HFFc6 (cell line): Measurements from ENCODE around the gene PIK3R5. TPM values are rescaled to one million over a fixed set of nuclear protein-coding genes. Genes with fewer than 3 reads are reported as not detected.

Experiments used
- DNase-seq: peaks from one replicate; pipeline ENCODE4 v3.0.0-alpha.2; 2018
- H3K27ac Mint-ChIP-seq: 2 replicates; pipeline ENCODE4 v1.8.0; 2020; ENCODE audit warnings: mild to moderate bottlenecking, mixed read lengths
- H3K27me3 Mint-ChIP-seq: 2 replicates; pipeline ENCODE4 v1.8.0; 2021; ENCODE audit warnings: mild to moderate bottlenecking, moderate library complexity, mixed read lengths; ENCODE audit not compliant: insufficient read depth
- H3K36me3 Mint-ChIP-seq: 2 replicates; pipeline ENCODE4 v1.8.0; 2021; ENCODE audit warnings: low read depth, mixed read lengths
- H3K4me1 Mint-ChIP-seq: 2 replicates; pipeline ENCODE4 v1.8.0; 2020; ENCODE audit warnings: low read depth, mixed read lengths
- H3K4me3 Mint-ChIP-seq: 2 replicates; pipeline ENCODE4 v1.8.0; 2020; ENCODE audit warnings: mild to moderate bottlenecking, moderate library complexity, mixed read lengths
- H3K9me3 Mint-ChIP-seq: 2 replicates; pipeline ENCODE4 v1.8.0; 2020; ENCODE audit warnings: mild to moderate bottlenecking, mixed read lengths
- CTCF ChIP-seq: fragments of 200-600 bp; sonication (generic); IDR thresholded peaks from 2 replicates; pipeline ENCODE4 v1.5.0; 2021; ENCODE audit warnings: antibody characterized with exemption, mild to moderate bottlenecking
- total RNA-seq, 6 experiments: library from RNA; stranded (reverse); fragmentation: NEBNext Ultra II Directional; extraction: Animal tissue kit (Norgen Biotek cat#: 25700); gene quantifications; 2 replicates in 1 of 6; 3 replicates in 5 of 6; pipeline ENCODE4 v1.2.3, GENCODE V29; 2021

Gene PIK3R5
- total RNA-seq, 6 experiments from 2014 or later: not detected

- H3K36me3 Mint-ChIP-seq: peaks cover 10% of the 10 kb centered on the region
- H3K9me3 Mint-ChIP-seq: peaks cover 54% of the 10 kb centered on the region
- peaks cover 2% of the 10 kb centered on the region; the same call in 1 of the 2 replicates for H3K27me3 Mint-ChIP-seq
- DNase-seq: no peak
- TF ChIP-seq CTCF: no peak
- no peaks in the 10 kb centered on the region for H3K4me1 Mint-ChIP-seq
- no peak overlapping the region for H3K27ac Mint-ChIP-seq
- no peak overlapping the region for H3K4me3 Mint-ChIP-seq
Observed at GRCh38 chr17:8955021-8955959, 10.2 kb downstream of the PIK3R5 start.

GRCh38 chr17:8954339-8954738, 11.2 kb downstream of the PIK3R5 start:
- peaks cover 48% of the 10 kb centered on the region for H3K9me3 Mint-ChIP-seq
- H3K27me3 Mint-ChIP-seq: peaks cover 2% of the 10 kb centered on the region; the same call in 1 of the 2 replicates
- no peak for DNase-seq
- no peak for TF ChIP-seq CTCF
- no peak overlapping the region for H3K27ac Mint-ChIP-seq
- H3K4me1 Mint-ChIP-seq: no peaks in the 10 kb centered on the region
- H3K4me3 Mint-ChIP-seq: no peak overlapping the region
- peaks cover 10% of the 10 kb centered on the region; the same call in 1 of the 2 replicates for H3K36me3 Mint-ChIP-seq

GRCh38 chr17:8953156-8953885, 12.2 kb downstream of the PIK3R5 start:
- peaks cover 10% of the 10 kb centered on the region; the same call in 1 of the 2 replicates for H3K36me3 Mint-ChIP-seq
- no peak for TF ChIP-seq CTCF
- no peak overlapping the region for H3K27ac Mint-ChIP-seq
- no peaks in the 10 kb centered on the region for H3K4me1 Mint-ChIP-seq
- no peak for DNase-seq
- peaks cover 47% of the 10 kb centered on the region for H3K9me3 Mint-ChIP-seq
- no peak overlapping the region for H3K4me3 Mint-ChIP-seq
- peaks cover 2% of the 10 kb centered on the region; the same call in 1 of the 2 replicates for H3K27me3 Mint-ChIP-seq

GRCh38 chr17:8952191-8952590, 13.3 kb downstream of the PIK3R5 start:
- no peak overlapping the region for H3K4me3 Mint-ChIP-seq
- peaks cover 11% of the 10 kb centered on the region; the same call in 1 of the 2 replicates for H3K36me3 Mint-ChIP-seq
- no peak overlapping the region for H3K27ac Mint-ChIP-seq
- H3K27me3 Mint-ChIP-seq: peaks cover 2% of the 10 kb centered on the region; the same call in 1 of the 2 replicates
- DNase-seq: no peak
- TF ChIP-seq CTCF: no peak
- H3K4me1 Mint-ChIP-seq: no peaks in the 10 kb centered on the region
- H3K9me3 Mint-ChIP-seq: peaks cover 48% of the 10 kb centered on the region

GRCh38 chr17:8951206-8951605, 14.3 kb downstream of the PIK3R5 start:
- Mint-ChIP-seq H3K27ac (no peak overlapping the region), H3K27me3 (peaks cover 2% of the 10 kb centered on the region; the same call in 1 of the 2 replicates), H3K36me3 (peaks cover 9% of the 10 kb centered on the region; the same call in 1 of the 2 replicates)

More at GRCh38 chr17:8951206-8951605, 14.3 kb downstream of the PIK3R5 start:
- Mint-ChIP-seq H3K9me3 (peaks cover 52% of the 10 kb centered on the region), H3K4me3 (no peak overlapping the region), H3K4me1 (no peaks in the 10 kb centered on the region)
- TF ChIP-seq CTCF: no peak
- no peak for DNase-seq
